ENCODE measurements around the gene CPPED1.

The CPPED1 gene

DNA sequence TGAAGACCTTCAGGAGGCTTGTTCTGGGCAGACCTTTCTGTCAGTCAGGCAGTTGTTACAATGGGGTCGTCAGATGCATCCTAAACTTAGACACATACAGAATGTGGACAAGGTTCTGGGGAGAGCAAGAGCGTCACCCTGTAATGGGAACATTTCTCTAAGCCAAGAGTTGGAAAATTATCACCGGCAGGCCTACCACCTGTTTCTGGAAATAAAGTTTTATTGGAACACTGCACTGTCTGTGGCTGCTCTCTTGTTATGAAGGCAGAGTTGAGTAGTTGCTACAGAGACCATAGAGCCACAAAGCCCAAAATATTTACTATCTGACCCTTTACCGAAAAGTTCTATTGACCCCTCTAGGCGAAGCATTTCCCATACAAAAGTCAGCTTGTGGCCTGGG is 106.2 kb downstream of the CPPED1 start:
- H3K9ac ChIP-seq (ENCODE audit: low read depth, low read length) = no peak overlapping the region
- H3K36me3 ChIP-seq (ENCODE audit: control insufficient read depth, insufficient read depth, low read length) = peaks cover 2% of the 10 kb centered on the region
- H3K9me3 ChIP-seq (ENCODE audit: control insufficient read depth, insufficient read depth, low read length) = no peaks in the 10 kb centered on the region
- H3K4me3 ChIP-seq (ENCODE audit: low read depth, low read length) = no peak overlapping the region
- peaks cover 3% of the 10 kb centered on the region for H3K4me1 ChIP-seq (ENCODE audit: control insufficient read depth, insufficient read depth, low read length)
- H3K27me3 ChIP-seq (ENCODE audit: control insufficient read depth, insufficient read depth, low read length) = no peaks in the 10 kb centered on the region

DNA sequence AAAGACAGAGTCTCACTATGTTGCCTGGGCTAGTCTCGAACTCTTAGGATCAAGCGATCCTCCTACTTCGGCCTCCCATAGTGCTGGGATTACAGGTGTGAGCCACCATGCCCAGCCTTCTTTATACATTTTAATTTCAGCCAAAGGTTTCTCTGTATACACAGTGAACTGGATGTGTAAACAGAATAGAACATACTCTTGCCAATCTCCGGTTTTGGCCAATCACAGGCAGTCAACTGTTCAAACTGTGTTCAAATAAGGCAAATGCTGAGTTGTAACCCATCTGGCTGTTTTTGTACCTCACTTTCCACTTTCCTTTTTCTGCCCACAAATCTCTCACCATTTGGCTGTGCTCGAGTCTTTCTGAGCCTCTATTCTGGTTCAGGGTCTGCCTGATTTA is 108.2 kb downstream of the CPPED1 start:
- H3K4me1 ChIP-seq (ENCODE audit: control insufficient read depth, insufficient read depth, low read length) = peaks cover 3% of the 10 kb centered on the region
- no peaks in the 10 kb centered on the region for H3K27me3 ChIP-seq (ENCODE audit: control insufficient read depth, insufficient read depth, low read length)
- no peak overlapping the region for H3K4me3 ChIP-seq (ENCODE audit: low read depth, low read length)
- no peaks in the 10 kb centered on the region for H3K36me3 ChIP-seq (ENCODE audit: control insufficient read depth, insufficient read depth, low read length)
- H3K9ac ChIP-seq (ENCODE audit: low read depth, low read length) = no peak overlapping the region
- H3K9me3 ChIP-seq (ENCODE audit: control insufficient read depth, insufficient read depth, low read length) = no peaks in the 10 kb centered on the region

DNA sequence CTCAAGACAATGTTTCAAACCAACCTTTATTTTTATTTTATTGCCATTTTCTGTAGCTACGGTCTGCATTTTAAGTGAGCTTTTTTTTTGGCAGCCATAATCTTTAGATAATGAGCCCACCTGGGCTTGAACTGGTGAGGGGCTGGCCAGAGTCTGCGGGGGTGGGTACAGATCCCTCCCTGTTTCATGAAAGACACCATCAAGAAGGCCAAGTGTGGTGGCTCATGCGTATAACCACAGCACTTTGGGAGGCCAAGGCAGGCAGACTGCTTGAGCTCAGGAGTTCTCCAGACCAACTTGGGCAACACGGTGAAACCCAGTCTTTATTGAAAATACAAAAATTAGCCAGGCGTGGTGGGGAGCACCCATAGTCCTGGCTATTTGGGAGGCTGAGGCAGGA is 113.7 kb downstream of the CPPED1 start:
- no peaks in the 10 kb centered on the region for H3K27me3 ChIP-seq (ENCODE audit: control insufficient read depth, insufficient read depth, low read length)
- peaks cover 3% of the 10 kb centered on the region for H3K4me1 ChIP-seq (ENCODE audit: control insufficient read depth, insufficient read depth, low read length)
- H3K4me3 ChIP-seq (ENCODE audit: low read depth, low read length) = no peak overlapping the region
- no peaks in the 10 kb centered on the region for H3K9me3 ChIP-seq (ENCODE audit: control insufficient read depth, insufficient read depth, low read length)
- no peak overlapping the region for H3K9ac ChIP-seq (ENCODE audit: low read depth, low read length)
- H3K36me3 ChIP-seq (ENCODE audit: control insufficient read depth, insufficient read depth, low read length) = no peaks in the 10 kb centered on the region

DNA sequence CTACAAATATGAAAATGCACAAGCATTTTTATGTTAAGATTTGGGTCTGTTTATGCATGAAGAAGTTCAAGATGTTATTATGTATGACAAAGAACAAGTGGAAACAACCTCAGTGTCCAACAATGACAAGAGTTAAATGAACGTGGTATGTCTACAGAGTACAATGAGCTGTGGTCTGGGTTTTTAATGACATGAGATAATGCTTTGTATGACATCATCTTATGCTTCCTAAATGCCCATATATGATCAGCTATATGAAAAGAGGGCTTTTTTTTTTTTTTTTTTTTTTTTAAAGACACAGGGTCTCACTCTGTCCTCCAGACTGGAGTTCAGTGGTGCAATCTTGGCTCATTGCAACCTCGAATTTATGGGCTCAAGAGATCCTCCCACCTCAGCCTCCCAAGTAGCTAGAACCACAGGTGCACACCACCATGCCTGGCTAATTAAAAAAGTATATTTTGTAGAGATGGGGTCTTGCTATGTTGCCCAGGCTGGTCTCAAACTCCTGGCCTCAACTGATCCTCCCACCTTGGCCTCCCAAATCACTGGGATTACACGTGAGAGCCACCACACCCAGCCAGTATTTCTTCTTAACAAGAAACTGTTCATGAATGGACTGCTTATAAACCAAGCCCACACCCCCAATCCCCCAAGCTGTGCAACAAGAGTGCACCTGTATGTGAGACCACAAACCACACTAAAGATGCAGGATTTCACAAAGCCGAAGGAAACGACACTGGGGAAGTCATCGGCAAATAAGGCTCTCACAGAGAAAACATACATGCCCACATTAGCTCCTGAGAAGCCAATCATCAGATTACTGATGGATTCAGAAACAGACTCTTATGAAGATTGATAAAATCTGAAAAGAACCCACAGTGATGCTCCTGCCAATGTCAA is 114.5 kb downstream of the CPPED1 start:
- H3K9me3 ChIP-seq (ENCODE audit: control insufficient read depth, insufficient read depth, low read length) = no peaks in the 10 kb centered on the region
- H3K9ac ChIP-seq (ENCODE audit: low read depth, low read length) = no peak overlapping the region
- H3K36me3 ChIP-seq (ENCODE audit: control insufficient read depth, insufficient read depth, low read length) = no peaks in the 10 kb centered on the region
- peaks cover 3% of the 10 kb centered on the region for H3K4me1 ChIP-seq (ENCODE audit: control insufficient read depth, insufficient read depth, low read length)
- no peak overlapping the region for H3K4me3 ChIP-seq (ENCODE audit: low read depth, low read length)
- no peaks in the 10 kb centered on the region for H3K27me3 ChIP-seq (ENCODE audit: control insufficient read depth, insufficient read depth, low read length)

DNA sequence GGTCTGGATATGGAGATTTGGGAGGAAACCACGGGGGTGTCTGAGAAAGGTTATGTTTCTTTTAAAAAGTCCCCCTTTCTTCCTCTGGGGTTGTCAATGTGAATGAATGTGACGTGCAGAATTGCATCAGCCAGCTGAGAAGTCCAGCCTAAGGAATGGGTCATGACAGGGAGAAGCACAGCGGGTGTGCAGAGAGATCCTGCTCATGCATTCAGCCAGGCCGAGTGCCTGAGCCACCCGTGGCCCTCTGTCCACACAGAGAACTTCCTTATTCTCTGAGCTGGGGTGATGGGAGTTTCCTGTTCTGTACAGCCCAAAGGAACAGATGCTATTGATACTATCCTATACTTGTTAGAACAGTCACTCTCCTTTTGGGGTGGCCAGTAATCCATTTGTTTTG is 117.9 kb downstream of the CPPED1 start:
- no peak overlapping the region for H3K9ac ChIP-seq (ENCODE audit: low read depth, low read length)
- H3K36me3 ChIP-seq (ENCODE audit: control insufficient read depth, insufficient read depth, low read length) = no peaks in the 10 kb centered on the region
- H3K4me3 ChIP-seq (ENCODE audit: low read depth, low read length) = no peak overlapping the region
- H3K9me3 ChIP-seq (ENCODE audit: control insufficient read depth, insufficient read depth, low read length) = no peaks in the 10 kb centered on the region
- H3K4me1 ChIP-seq (ENCODE audit: control insufficient read depth, insufficient read depth, low read length) = peaks cover under 1% of the 10 kb centered on the region
- no peaks in the 10 kb centered on the region for H3K27me3 ChIP-seq (ENCODE audit: control insufficient read depth, insufficient read depth, low read length)

DNA sequence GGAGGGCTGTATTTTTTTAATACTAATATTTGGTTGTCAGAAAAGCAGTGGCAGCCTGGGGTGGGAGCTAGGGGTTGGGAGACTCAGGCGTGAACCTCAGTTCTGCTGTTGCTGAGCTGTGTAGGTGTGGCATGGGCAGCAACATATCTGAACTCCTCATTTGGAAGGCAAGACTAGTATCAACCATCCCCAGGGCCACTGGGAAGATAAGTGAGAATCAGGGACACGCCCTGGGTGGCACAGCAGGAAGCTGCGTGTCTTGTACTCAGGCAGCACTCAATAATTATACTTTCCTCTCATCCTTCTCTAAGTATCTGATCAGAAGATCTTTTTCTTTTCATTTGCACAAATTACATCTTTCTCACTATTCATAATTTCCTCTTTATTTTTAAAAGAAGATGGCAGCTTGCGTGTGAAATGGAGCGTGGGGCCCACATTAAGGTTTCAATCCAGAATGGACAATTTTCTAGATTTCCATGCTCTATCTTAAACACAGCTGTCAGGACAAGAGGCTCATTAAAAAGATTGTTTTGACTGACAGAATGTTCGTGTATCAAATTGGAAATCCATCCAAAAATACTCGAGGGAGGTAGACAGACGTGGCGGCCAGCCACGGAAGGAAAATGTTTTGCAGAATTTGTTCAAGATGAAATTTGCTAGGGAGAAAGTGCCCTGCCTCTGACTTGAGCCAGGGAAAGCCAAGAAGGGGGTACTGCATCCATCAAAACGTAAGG is 121.1 kb downstream of the CPPED1 start:
- Histone ChIP-seq H3K36me3 (ENCODE audit: control insufficient read depth, insufficient read depth, low read length) (no peaks in the 10 kb centered on the region), H3K27me3 (ENCODE audit: control insufficient read depth, insufficient read depth, low read length) (no peaks in the 10 kb centered on the region), H3K9ac (ENCODE audit: low read depth, low read length) (no peak overlapping the region)

DNA sequence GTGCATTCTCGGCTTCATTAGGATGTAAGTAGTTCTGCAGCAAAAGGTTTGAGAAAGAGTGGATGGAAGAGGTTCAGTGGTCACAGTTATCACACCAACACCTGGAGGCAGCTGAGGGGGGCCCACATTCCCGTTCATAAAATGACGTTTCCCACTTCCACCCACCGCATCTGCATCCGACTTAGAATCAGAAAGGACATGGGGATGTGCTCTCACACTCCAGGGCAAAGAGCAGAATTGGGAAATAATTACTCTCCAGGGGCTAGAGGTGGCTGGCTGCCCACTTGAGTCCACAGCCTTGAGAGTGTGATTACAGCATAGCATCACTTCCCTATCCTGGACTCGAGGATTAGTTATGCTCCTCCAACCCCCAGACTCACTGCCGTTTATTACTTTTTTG is 122.0 kb downstream of the CPPED1 start:
- H3K4me3 ChIP-seq (ENCODE audit: low read depth, low read length) = no peak overlapping the region
- H3K4me1 ChIP-seq (ENCODE audit: control insufficient read depth, insufficient read depth, low read length) = peaks cover 6% of the 10 kb centered on the region
- H3K36me3 ChIP-seq (ENCODE audit: control insufficient read depth, insufficient read depth, low read length) = no peaks in the 10 kb centered on the region
- no peaks in the 10 kb centered on the region for H3K27me3 ChIP-seq (ENCODE audit: control insufficient read depth, insufficient read depth, low read length)
- H3K9me3 ChIP-seq (ENCODE audit: control insufficient read depth, insufficient read depth, low read length) = no peaks in the 10 kb centered on the region
- H3K9ac ChIP-seq (ENCODE audit: low read depth, low read length) = no peak overlapping the region

More for the DNA sequence above, 121.1 kb downstream of the CPPED1 start:
- Histone ChIP-seq H3K9me3 (ENCODE audit: control insufficient read depth, insufficient read depth, low read length) (no peaks in the 10 kb centered on the region), H3K4me1 (ENCODE audit: control insufficient read depth, insufficient read depth, low read length) (peaks cover 6% of the 10 kb centered on the region), H3K4me3 (ENCODE audit: low read depth, low read length) (no peak overlapping the region)

DNA sequence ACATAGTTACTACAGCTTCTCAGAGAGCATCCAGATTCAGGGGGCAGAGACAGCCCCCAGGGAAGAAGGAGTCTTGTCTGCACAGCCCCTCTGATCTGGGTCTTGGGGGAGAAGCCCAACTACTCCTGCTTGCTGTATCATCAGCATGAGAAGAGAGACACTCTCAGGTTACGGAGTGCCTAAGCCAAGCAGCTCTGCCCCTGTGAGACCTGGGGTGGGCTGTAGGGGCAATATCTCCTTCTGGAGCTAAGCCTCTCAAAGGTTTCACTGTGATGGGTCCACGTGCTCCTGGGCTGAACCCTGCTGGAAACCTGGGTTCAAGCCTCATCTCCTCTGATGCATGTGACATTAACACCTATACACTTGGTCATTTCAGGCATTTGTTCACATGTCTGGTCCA is 123.2 kb downstream of the CPPED1 start:
- peaks cover 6% of the 10 kb centered on the region for H3K4me1 ChIP-seq (ENCODE audit: control insufficient read depth, insufficient read depth, low read length)
- no peak overlapping the region for H3K4me3 ChIP-seq (ENCODE audit: low read depth, low read length)
- H3K9me3 ChIP-seq (ENCODE audit: control insufficient read depth, insufficient read depth, low read length) = no peaks in the 10 kb centered on the region
- no peaks in the 10 kb centered on the region for H3K36me3 ChIP-seq (ENCODE audit: control insufficient read depth, insufficient read depth, low read length)
- H3K9ac ChIP-seq (ENCODE audit: low read depth, low read length) = no peak overlapping the region
- H3K27me3 ChIP-seq (ENCODE audit: control insufficient read depth, insufficient read depth, low read length) = no peaks in the 10 kb centered on the region

DNA sequence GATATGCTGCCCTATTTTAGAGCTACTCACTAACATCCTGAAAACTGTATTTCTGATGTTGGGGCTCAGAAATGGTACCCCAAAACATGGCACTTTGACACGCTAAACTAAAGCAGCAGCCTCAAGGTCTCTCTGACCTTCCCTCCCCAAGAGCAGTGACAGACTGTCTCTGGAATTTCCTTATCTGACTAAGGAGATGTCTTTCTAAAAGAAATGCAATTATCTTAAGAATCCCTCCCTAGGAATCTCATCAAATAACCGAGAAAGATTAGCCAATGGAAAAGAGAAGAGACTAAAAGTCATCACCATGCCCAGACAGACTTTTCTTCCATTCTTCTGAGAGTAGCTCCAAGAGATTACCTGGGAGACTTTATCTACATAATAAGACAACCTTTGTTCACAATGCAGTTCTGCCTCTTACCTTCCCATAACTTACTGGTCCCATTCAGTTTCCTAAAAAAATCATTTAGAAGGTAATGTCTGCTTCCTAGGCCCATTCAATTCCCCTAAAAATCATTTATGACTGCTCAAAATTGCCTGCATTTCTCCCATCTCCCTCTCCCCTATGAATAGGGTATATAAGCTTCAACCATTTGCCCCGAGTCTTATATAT is 123.9 kb downstream of the CPPED1 start:
- Histone ChIP-seq H3K9me3 (ENCODE audit: control insufficient read depth, insufficient read depth, low read length) (no peaks in the 10 kb centered on the region), H3K9ac (ENCODE audit: low read depth, low read length) (no peak overlapping the region), H3K4me1 (ENCODE audit: control insufficient read depth, insufficient read depth, low read length) (peaks cover 6% of the 10 kb centered on the region), H3K27me3 (ENCODE audit: control insufficient read depth, insufficient read depth, low read length) (no peaks in the 10 kb centered on the region), H3K36me3 (ENCODE audit: control insufficient read depth, insufficient read depth, low read length) (no peaks in the 10 kb centered on the region), H3K4me3 (ENCODE audit: low read depth, low read length) (no peak overlapping the region)

DNA sequence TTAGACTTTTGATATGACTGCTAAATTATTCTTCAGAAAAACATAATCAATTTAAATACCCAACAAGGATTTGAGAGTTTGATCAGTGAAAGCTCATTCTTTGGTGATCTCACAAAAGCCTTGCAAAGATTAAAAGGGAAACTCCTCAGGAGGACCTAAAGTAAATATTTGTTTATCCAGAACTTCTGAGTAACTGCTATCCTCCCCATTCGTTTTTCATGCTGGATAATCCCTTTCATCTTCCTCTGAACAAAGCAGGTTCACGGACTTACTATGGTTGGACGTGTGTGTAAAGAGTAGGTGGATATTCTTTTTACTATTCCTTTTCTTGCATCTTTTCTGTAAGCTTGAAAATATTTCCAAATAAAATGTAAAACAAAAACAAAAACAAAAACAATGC is 124.7 kb downstream of the CPPED1 start:
- Histone ChIP-seq H3K27me3 (ENCODE audit: control insufficient read depth, insufficient read depth, low read length) (no peaks in the 10 kb centered on the region), H3K36me3 (ENCODE audit: control insufficient read depth, insufficient read depth, low read length) (no peaks in the 10 kb centered on the region), H3K4me3 (ENCODE audit: low read depth, low read length) (no peak overlapping the region), H3K9ac (ENCODE audit: low read depth, low read length) (no peak overlapping the region), H3K4me1 (ENCODE audit: control insufficient read depth, insufficient read depth, low read length) (peaks cover 6% of the 10 kb centered on the region), H3K9me3 (ENCODE audit: control insufficient read depth, insufficient read depth, low read length) (no peaks in the 10 kb centered on the region)

DNA sequence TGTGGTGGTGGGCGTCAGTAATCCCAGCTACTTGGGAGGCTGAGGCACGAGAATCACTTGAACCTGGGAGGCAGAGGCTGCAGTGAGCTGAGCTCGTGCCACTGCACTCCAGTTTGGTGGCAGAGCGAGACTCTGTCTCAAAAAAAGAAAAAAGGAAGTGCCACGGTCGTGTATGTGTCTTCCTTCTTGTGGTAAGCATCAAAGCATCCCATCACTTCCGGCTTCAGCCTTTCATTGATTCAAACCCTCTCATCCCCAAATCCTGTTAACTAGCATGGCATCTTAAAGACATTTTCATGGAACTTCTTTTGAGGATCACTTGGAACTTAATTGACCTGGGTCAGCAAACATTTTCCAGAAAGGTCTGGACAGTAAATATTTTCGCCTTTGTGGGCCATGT is 126.2 kb downstream of the CPPED1 start:
- no peak overlapping the region for H3K9ac ChIP-seq (ENCODE audit: low read depth, low read length)
- H3K27me3 ChIP-seq (ENCODE audit: control insufficient read depth, insufficient read depth, low read length) = no peaks in the 10 kb centered on the region
- H3K36me3 ChIP-seq (ENCODE audit: control insufficient read depth, insufficient read depth, low read length) = no peaks in the 10 kb centered on the region
- peaks cover 6% of the 10 kb centered on the region for H3K4me1 ChIP-seq (ENCODE audit: control insufficient read depth, insufficient read depth, low read length)
- no peak overlapping the region for H3K4me3 ChIP-seq (ENCODE audit: low read depth, low read length)
- H3K9me3 ChIP-seq (ENCODE audit: control insufficient read depth, insufficient read depth, low read length) = no peaks in the 10 kb centered on the region

Data from iPS-15b (cell line).